Thyroid gland (tissue), 4 donors: ENCODE results near the gene CBFA2T3.

Experiments used
- POLR2A ChIP-seq, 2 donors: fragments of 450-650 bp; IDR thresholded peaks; one replicate each; pipeline ENCODE4 v1.6.1; 2017; ENCODE audit warnings: antibody characterized with exemption in 2 of 2, mild to moderate bottlenecking in 2 of 2, moderate library complexity in 1 of 2
- TF ChIP-seq, protein P1 (sequence below), 6 experiments: fragments of 200-600 bp in 3 of 6; fragments of 450-650 bp in 3 of 6; sonication (generic) in 3 of 6; IDR thresholded peaks; one replicate each; pipeline ENCODE4 v1.5.1; 2016 to 2019; ENCODE audit warnings: antibody characterized with exemption in 6 of 6, mild to moderate bottlenecking in 2 of 6, inconsistent platforms in 1 of 6, moderate library complexity in 1 of 6

DNA sequence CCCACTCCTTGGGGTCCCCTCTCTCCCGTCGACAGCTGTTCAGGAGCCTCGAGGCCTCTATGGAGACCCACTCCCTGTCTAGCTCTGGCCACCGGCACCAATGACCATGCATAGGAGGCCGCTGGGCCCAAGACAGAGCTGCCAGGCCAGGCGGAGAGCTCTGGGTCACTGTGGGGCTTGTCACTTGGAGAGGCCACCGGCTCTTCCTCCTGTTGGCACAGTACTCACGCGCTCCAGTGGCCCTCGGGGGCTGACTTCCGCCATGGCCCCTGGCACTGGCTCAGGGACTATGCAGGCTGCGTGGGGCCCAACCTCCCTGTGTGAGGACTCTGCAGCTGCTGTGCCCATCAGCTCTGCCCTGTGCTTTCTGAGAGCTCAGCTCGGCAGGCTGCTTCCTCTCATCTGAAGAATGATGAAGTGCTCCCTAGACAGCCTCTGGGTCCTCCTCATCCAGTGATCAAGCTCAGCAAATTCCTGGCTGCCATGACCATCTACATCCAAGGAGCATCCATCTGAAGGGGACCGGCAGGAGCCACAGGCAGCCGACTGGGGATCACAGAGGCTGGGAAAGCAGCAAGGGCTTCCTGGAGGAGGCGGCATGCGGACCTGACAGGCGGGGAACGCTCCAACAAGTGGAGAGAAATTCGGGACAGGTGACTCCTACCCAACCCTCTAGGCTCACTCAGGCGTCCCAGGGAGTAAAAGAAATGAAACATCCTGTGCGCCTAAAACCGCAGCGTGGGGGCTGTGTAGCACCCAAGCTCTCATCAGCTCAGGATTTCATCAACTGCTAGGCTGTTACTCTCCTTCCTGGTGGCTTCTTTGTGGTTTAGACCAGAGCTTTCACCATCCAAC lies 137.0 kb downstream of the CBFA2T3 start:
- TF ChIP-seq, protein P1, sequence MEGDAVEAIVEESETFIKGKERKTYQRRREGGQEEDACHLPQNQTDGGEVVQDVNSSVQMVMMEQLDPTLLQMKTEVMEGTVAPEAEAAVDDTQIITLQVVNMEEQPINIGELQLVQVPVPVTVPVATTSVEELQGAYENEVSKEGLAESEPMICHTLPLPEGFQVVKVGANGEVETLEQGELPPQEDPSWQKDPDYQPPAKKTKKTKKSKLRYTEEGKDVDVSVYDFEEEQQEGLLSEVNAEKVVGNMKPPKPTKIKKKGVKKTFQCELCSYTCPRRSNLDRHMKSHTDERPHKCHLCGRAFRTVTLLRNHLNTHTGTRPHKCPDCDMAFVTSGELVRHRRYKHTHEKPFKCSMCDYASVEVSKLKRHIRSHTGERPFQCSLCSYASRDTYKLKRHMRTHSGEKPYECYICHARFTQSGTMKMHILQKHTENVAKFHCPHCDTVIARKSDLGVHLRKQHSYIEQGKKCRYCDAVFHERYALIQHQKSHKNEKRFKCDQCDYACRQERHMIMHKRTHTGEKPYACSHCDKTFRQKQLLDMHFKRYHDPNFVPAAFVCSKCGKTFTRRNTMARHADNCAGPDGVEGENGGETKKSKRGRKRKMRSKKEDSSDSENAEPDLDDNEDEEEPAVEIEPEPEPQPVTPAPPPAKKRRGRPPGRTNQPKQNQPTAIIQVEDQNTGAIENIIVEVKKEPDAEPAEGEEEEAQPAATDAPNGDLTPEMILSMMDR (IDR thresholded peaks at IDR 0.05): no peak
- no peak for TF ChIP-seq POLR2A (IDR thresholded peaks at IDR 0.05)
